Putamen (tissue), 1 donor: Measurements from ENCODE around the gene ADCY2.

Experiments used
- DNase-seq: peaks from one replicate; pipeline ENCODE4 v3.0.0-alpha.2; 2016; ENCODE audit warnings: low spot score

Gene ADCY2

DNA sequence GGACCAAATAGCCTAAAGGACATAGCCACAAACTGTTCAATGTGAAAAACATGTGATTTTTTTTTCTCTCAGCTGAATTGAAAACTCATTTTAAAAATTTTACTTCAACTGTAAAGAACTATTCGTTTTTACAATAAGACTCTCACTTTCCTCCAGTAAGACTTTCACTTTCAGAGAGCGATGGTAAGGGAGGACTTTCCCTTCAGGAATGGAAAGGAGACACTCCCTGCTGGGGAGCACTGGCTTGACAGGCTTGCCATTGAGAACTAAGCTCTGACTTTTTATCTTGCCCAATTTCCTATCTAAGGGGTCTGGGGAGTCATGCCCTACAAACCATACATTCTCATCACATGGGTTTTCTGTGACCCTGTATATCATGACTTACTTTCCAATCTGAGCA lies 268.3 kb downstream of the ADCY2 start:
- DNase-seq: no peak

DNA sequence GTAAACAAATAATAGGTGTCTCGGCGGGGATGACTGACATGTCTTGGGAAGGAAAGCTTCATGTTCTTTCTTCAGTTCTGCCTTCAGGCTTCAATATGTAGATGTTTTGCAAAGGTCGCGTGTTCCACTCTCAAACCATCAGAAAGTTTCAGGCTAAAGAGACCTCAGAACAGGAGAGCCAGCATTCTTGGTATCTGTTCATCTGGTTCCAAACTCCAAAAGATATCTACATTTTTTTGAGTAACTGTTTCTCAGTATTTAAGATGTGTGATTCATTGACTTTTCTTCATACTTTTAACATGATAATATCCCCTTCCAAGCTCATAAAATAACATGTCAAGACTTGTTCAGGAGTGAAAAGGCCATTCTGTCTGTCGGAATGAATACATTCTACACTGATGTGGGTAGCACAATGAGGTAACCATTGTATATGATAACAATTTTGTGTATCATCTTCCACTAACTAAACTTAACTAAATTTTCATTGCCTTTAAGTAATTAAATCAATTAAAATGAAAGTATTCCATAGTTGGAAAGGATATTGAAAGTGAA lies 271.4 kb downstream of the ADCY2 start:
- no peak for DNase-seq

- DNase-seq: no peak
Observed at GRCh38 chr5:7668161-7668560, 272.2 kb downstream of the ADCY2 start.

- DNase-seq: no peak
Observed at GRCh38 chr5:7668627-7669026, 272.7 kb downstream of the ADCY2 start.

- no peak for DNase-seq
Observed at GRCh38 chr5:7671381-7671993, 275.5 kb downstream of the ADCY2 start.

DNA sequence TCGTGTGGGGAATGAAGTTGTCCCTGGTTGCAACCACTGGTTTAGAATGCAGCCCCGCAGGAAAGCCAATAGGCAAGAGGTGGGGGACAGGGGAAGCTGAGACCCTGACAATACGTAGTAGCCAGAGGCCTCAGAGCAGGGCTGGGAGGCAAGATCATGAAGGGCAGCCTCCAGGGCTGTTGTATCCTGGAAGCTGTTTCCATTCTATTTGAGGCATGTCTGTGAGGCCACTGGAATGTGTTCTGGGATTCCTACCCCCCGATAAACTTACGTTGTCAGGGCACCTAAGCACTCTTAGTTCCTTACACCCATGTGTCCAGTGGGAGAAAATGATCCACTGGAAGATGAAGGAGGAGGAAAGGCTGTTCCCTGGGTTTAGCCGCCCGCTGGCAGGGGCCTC lies 277.7 kb downstream of the ADCY2 start:
- DNase-seq: no peak

DNA sequence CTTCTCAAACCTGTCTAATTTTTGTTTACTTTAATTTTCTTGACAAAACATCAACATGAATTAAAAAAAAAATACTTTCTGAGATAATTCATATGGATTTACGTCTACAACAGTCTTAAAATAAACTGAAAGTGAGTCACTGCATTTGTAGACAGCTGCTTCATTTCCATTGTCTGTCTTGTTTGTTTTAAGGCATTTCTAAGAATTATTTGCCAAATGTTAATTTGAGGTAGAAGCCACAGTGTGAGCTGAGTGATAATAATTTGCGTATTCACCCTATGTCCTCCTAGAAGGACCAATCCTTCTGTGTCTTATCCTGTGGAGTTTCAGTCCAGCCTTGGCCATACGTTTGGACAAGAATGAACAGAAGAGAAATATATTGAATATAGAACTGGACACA lies 280.5 kb downstream of the ADCY2 start:
- no peak for DNase-seq

DNA sequence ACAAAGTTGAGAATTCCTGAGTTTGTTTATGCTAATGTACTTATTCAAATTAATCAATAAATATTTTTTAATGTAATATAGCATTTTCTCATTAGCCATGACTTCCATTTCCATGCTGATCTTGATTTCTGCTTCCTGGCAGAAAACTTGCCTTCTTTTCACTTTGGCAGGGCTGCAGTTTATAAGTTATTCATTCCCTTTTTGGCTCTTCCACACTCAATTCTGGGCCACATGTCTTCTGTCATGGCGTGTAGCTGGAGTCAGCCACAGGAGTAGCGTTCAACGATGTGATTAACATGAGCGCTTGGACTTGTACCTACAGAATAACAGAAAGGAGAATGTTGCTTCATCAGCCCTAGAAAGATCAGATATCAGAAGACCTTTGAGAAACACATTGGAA lies 282.1 kb downstream of the ADCY2 start:
- no peak for DNase-seq

GRCh38 chr5:7679663-7680062 lies 283.7 kb downstream of the ADCY2 start:
- no peak for DNase-seq

DNA sequence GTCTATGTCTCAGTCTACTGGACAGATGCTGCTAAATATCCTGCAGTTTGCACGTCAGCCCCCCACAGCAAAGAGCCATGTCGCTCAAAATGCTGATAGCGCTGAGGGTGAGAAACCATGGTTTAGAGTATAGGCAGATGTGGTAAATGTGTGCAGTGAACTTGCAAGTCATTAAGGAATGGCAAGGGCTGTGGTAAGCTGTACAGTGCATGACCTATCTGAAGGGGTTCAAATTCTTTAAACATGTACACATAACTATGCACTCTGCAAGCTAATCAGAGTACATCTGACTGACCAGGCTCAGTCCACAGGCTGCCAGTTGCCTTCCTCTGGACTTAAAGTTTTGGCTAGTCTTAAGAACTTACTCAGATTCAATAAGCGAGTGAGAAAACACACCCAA lies 284.3 kb downstream of the ADCY2 start:
- no peak for DNase-seq

- no peak for DNase-seq
Observed at GRCh38 chr5:7682379-7682778, 286.4 kb downstream of the ADCY2 start.

- DNase-seq: no peak
Observed at GRCh38 chr5:7683753-7684152, 287.8 kb downstream of the ADCY2 start.

DNA sequence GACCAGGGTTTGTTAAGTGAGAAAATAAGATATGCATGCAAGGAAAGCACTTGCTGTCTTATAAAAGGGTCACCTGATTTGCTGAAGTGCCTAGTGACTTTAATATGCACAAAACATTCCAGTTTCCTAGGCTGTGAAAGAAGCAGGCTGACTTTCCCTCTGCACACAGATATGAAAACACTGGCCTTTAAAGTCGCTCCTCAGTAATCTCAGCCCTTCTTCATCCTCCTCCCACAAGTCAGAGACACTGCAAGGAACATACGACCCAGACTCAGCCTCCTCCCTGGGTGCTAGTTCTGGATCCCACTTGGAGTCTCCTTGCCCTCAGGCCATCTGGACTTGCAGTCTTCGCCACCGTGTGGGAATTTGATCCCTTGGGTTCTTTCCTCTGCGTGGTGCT lies 288.9 kb downstream of the ADCY2 start:
- DNase-seq: no peak

GRCh38 chr5:7686794-7687193 lies 290.9 kb downstream of the ADCY2 start:
- DNase-seq: no peak

DNA sequence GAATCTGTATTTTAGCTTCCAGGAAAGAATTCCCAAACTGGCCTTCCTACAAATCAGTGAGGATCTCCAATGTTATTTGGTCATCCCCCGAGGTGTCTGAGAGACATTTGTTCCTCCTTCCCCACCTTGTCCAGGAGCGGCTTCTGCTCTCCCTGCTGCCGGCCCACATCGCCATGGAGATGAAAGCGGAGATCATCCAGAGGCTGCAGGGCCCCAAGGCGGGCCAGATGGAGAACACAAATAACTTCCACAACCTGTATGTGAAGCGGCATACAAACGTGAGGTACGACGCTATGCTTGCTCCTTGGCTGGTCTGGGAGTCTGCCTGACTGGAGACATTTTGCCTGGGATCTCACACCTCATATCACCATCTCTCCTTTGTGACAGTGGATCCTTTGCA lies 294.6 kb downstream of the ADCY2 start:
- no peak for DNase-seq

DNA sequence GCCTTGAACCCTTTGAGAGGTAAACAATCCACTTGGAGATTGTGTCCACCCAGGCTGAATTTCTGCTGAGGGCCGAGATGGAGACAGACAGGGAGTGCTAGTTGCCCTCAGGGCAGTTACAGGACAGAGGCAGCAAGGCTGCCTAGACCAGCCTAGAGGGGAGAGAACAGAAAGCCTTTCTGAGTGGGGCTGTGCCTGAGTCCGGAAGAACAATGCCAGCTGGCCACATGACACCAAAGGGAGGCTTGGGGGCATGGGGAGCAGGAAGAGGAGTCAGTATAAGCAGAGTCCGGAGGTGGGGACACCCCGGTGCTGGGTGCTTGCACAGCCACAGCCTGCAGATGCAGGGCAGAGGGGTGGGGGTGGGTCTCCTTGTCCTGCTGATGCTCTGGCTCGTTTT lies 309.3 kb downstream of the ADCY2 start:
- DNase-seq: no peak

DNA sequence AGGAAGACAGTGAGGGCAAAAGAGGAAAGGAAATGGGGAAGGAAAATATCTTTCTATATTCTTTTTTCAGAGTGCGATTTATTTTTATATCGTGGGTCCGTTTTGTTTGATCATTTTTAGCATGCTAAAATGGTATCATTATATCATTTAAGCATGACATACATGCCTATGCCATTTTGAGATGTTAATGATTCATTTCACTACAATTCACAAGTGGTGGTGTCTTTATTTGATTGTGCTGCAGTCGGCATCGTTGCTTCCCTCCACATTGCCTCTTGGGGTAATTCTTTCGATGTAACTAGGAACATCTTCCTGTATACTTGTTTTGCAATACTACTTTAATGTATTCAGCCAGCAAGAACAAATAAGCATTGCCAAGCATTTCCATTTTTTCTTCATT lies 309.8 kb downstream of the ADCY2 start:
- DNase-seq: no peak

DNA sequence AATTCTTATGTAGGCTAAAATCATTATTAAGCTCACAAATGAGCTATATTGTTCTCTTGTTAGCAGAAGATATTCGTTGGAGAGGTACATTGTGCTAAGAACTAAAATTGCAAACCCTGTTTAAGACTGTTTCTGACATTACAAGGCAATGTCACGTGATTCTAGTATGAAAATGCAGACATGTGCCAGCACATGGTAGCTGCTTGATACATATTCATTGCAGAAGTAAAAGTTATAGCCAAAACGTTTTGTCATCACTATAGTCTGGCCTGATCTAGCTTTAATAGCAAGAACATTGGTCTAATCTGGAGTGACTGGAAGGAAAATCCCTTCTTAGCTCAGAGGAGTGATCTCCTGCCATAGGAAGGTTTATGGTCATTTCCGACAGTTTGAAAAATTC lies 310.3 kb downstream of the ADCY2 start:
- DNase-seq: no peak

GRCh38 chr5:7714119-7714518 lies 318.2 kb downstream of the ADCY2 start:
- DNase-seq: no peak

DNA sequence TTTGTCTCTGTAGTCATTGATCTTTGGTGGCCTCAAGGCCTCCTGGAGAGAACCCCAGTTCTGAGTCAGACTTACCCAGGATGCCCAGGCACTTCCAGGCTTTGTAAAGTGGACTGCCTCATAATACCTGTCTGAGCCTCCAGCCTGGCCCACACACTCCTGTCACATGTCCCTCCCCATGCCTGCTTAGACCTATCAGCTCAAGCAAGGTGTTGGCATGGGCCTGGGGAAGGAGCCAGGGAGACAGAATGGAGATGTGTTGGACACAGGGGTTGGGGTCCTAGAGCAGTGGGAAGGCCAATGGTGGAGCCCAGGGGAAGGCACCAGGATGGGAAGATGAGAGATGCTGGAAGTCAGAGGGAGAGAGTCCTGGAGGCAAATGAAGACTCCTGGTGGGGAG lies 318.8 kb downstream of the ADCY2 start:
- no peak for DNase-seq

DNA sequence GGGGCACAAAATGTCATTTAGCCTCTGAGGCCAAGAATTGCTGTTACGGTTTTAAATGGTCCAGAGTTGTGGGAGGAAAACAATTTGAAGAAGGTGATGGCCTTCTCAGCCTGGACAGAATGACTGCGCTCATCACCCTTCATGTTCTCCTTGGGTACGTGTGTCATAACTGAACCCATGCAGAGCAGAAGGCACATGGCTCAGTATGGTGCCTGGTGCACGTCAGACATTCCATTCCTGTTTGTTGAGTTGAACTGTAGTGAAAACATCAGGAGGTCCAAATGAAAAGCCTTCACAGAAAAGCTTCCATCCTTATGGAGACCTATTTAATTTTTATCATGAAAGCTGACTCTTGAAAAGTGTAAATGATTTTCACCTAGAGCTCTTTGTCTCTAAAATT lies 321.8 kb downstream of the ADCY2 start:
- no peak for DNase-seq

DNA sequence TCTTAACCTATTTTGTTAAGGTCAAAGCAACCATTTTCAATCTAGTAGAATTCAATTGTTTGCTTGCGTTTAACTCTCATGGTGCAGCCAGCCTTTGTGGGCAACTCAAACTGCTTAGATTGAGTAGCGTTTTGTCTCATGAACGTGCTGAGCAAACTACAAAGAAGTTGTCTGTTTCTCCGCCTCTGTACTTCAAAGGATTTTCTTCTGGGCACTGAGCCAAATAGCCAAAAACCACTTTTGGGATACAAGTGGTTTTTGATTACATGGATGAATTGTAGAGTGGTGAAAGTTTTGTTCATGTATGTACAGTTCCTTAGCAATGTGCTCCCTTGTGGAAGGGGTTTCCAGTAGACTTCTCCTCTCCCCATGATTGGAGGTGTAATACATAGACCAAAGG lies 332.1 kb downstream of the ADCY2 start:
- no peak for DNase-seq

DNA sequence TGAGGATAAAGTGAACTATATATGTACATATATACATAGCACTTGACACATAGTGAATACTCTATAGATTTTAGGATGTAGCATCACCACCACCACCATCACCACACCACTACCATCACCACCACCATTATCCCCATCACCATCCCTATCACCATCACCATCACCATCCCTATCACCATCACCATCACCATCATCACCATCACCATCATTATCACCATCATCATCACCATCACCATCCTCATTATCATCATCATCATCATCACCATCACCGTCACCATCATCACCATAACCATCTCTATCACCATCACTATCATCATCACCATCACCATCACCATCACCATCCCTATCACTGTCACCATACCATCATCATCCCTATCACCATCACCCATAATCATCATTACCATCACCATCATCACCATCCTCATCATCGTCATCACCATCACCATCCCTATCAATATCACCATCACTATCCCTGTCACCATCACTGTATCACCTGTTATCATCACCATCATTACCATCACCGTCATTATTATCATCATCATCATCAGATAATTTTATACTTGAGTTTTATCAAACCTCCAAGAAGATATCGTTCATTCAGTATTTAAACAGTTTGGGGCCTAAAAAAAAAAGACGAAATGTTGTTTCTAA lies 345.6 kb downstream of the ADCY2 start:
- no peak for DNase-seq

DNA sequence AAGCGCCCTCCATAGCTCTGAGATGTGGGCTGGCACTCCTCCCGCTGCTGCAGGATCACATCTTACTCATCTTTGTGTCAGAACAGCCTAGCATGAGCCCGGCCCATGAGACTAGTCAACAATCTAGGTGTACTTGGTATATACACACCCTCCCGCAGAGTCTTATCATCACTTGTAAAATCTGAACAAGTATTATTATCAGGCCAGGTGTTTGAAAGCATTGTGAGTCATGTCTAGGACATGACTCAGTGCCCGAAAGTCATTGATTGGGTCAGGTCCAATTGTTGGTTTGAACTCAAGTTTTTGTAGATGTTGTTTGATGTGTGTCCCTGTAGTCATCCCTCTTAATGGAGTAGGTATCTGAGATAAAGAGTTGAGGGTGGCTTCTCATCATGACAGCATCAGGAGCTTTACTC lies 346.3 kb downstream of the ADCY2 start:
- no peak for DNase-seq
